Endothelial cell of umbilical vein (primary cell): ENCODE measurements around the gene NUP54. TPM values are rescaled to one million over a fixed set of nuclear protein-coding genes. Genes with fewer than 3 reads are reported as not detected.

Source experiments
- BruUV-seq: library from RNA; stranded (reverse); fragments of 400-500 nt; replicated peaks from 2 replicates; lab custom pipeline; 2021; lab: Mats Ljungman, UMichigan
- CTCF ChIA-PET: fragments of 300-600, 350-600 bp; sonication (Branson Sonifier 250); formaldehyde crosslinking; loops from one replicate; lab custom pipeline; 2021; ENCODE audit warnings: antibody characterized with exemption, inconsistent platforms; lab: Charles Lee
- POLR2A ChIA-PET: fragments of 300-600, 350-600 bp; sonication (Branson Sonifier 250); formaldehyde crosslinking; loops from one replicate; lab custom pipeline; 2021; ENCODE audit warnings: antibody characterized with exemption, inconsistent platforms; lab: Charles Lee
- DNase-seq: peaks from one replicate; pipeline ENCODE4 v3.0.0-alpha.2; 2011; ENCODE audit warnings: low read depth, low spot score
- FAIRE-seq: peaks from 2 replicates; lab custom pipeline; 2011; peaks lifted over from hg19 to GRCh38; lab: Jason Lieb, UNC
- H2AFZ ChIP-seq: 2 replicates; pipeline ENCODE4 v1.6.0; 2012; ENCODE audit warnings: low read depth, low read length, control low read depth, inconsistent platforms
- H3K27ac ChIP-seq: 2 replicates; pipeline ENCODE4 v1.5.1; 2011; ENCODE audit warnings: low read depth, mild to moderate bottlenecking, control low read depth, low read length, moderate library complexity; ENCODE audit not compliant: insufficient read depth
- H3K27me3 ChIP-seq, 2 experiments: 2 replicates each; pipeline versions ENCODE4 v1.6.0 to v1.6.1; 2011; ENCODE audit warnings: low read length in 2 of 2, mixed read lengths in 1 of 2; ENCODE audit not compliant: control insufficient read depth in 2 of 2, insufficient read depth in 2 of 2
- H3K36me3 ChIP-seq, 2 experiments: 2 replicates in 1 of 2; 3 replicates in 1 of 2; pipeline ENCODE4 v1.5.1; 2011; ENCODE audit warnings: low read length in 2 of 2, mild to moderate bottlenecking in 1 of 2, moderate library complexity in 1 of 2; ENCODE audit not compliant: control insufficient read depth in 2 of 2, insufficient read depth in 2 of 2; ENCODE audit errors: extremely low read depth in 1 of 2
- H3K4me1 ChIP-seq: 3 replicates; pipeline ENCODE4 v1.5.1; 2011; ENCODE audit warnings: mild to moderate bottlenecking, low read length; ENCODE audit not compliant: control insufficient read depth, insufficient read depth; ENCODE audit errors: extremely low read depth
- H3K4me2 ChIP-seq: 2 replicates; pipeline ENCODE4 v1.6.1; 2011; ENCODE audit warnings: low read length, control low read depth, mixed read lengths; ENCODE audit not compliant: insufficient read depth
- H3K4me3 ChIP-seq, 3 experiments: fragments of 200-600 bp in 1 of 3; sonication (generic), shearing (Covaris generic) in 1 of 3; replicated peaks in 1 of 3; 2 replicates each; pipeline ENCODE4 v1.5.1; 2011 to 2016; ENCODE audit warnings: control low read depth in 3 of 3, low read length in 3 of 3, mild to moderate bottlenecking in 2 of 3, inconsistent platforms in 1 of 3, low read depth in 1 of 3, moderate library complexity in 1 of 3; ENCODE audit not compliant: insufficient read depth in 1 of 3
- H3K79me2 ChIP-seq: 2 replicates; pipeline ENCODE4 v1.6.0; 2012; ENCODE audit warnings: low read length, inconsistent platforms; ENCODE audit not compliant: control insufficient read depth, insufficient read depth
- H3K9ac ChIP-seq: replicated peaks from 2 replicates; pipeline ENCODE3; 2011; ENCODE audit warnings: low read length, control low read depth; ENCODE audit not compliant: insufficient read depth; ENCODE audit errors: extremely low read depth
- H3K9me1 ChIP-seq: replicated peaks from 3 replicates; pipeline ENCODE4 v1.6.0; 2011; ENCODE audit warnings: mild to moderate bottlenecking, low read length; ENCODE audit not compliant: control insufficient read depth, insufficient read depth; ENCODE audit errors: extremely low read depth
- H3K9me3 ChIP-seq: replicated peaks from 2 replicates; pipeline ENCODE4 v1.5.1; 2012; ENCODE audit warnings: low read length, inconsistent platforms; ENCODE audit not compliant: control insufficient read depth, insufficient read depth
- H4K20me1 ChIP-seq: replicated peaks from 2 replicates; pipeline ENCODE3; 2011; ENCODE audit warnings: mild to moderate bottlenecking, low read length; ENCODE audit not compliant: control insufficient read depth, insufficient read depth; ENCODE audit errors: extremely low read depth
- CTCF ChIP-seq, 2 donors: IDR thresholded peaks; 1 replicate in 1 of 2; 2 replicates in 1 of 2; pipeline ENCODE4 v1.5.1; 2011; ENCODE audit warnings: low read length in 2 of 2, mild to moderate bottlenecking in 2 of 2, moderate library complexity in 2 of 2, control low read depth in 1 of 2, inconsistent platforms in 1 of 2, low read depth in 1 of 2; ENCODE audit not compliant: insufficient read depth in 1 of 2; ENCODE audit errors: extremely low read depth in 1 of 2
- EZH2 ChIP-seq: IDR thresholded peaks from 2 replicates; pipeline ENCODE4 v1.6.1; 2012; ENCODE audit warnings: borderline replicate concordance, low read depth, mild to moderate bottlenecking, moderate library complexity, low read length, inconsistent platforms; ENCODE audit not compliant: severe bottlenecking
- FOS ChIP-seq: IDR thresholded peaks from 2 replicates; pipeline ENCODE4 v1.6.1; 2011; ENCODE audit warnings: mild to moderate bottlenecking, low read length, moderate library complexity, borderline replicate concordance; ENCODE audit not compliant: insufficient read depth
- GATA2 ChIP-seq: IDR thresholded peaks from 2 replicates; pipeline ENCODE4 v1.7.0; 2011; ENCODE audit warnings: low read depth, mild to moderate bottlenecking, moderate library complexity, mixed read lengths, low read length; ENCODE audit not compliant: insufficient read length, insufficient read depth
- JUN ChIP-seq: IDR thresholded peaks from 2 replicates; pipeline ENCODE4 v1.6.1; 2011; ENCODE audit warnings: borderline replicate concordance, low read depth; ENCODE audit not compliant: insufficient read length, insufficient read depth
- MAX ChIP-seq: IDR thresholded peaks from 2 replicates; pipeline ENCODE4 v1.6.1; 2011; ENCODE audit not compliant: insufficient read depth, insufficient read length
- MYC ChIP-seq: IDR thresholded peaks from one replicate; pipeline ENCODE4 v1.6.1; 2011; ENCODE audit warnings: mild to moderate bottlenecking, low read depth, low read length
- POLR2A ChIP-seq: IDR thresholded peaks from 2 replicates; pipeline ENCODE4 v1.6.1; 2012; ENCODE audit warnings: low read depth, mild to moderate bottlenecking, control low read depth, low read length
- POLR2AphosphoS5 ChIP-seq: IDR thresholded peaks from 2 replicates; pipeline ENCODE4 v1.6.1; 2012; ENCODE audit warnings: low read depth, mild to moderate bottlenecking, control low read depth, low read length, moderate library complexity; ENCODE audit not compliant: insufficient read depth
- dilution Hi-C: fragments of 300-500 bp; cut with MboI; formaldehyde crosslinking; loops from one replicate; pipeline ENCODE4 v1.15.0; 2019; ENCODE audit warnings: low sequenced_read_pairs; ENCODE audit not compliant: extremely low pct_ligation_motif_present
- intact Hi-C: fragments of 100-400 bp; cut with micrococcal nuclease; formaldehyde crosslinking; loops from one replicate; pipeline ENCODE4 v1.10.0; 2022
- polyA plus RNA-seq, 4 experiments: library from polyadenylated mRNA; depleted of rRNA in 3 of 4; stranded (reverse) in 3 of 4; unstranded in 1 of 4; fragments of >200 nt; gene quantifications; 2 replicates each; pipeline versions ENCODE4 v1.2.1 to v1.2.3, GENCODE V29; 2011 to 2012; ENCODE audit warnings: missing spikeins in 1 of 4
- total RNA-seq: library from RNA; stranded (reverse); gene quantifications from 2 replicates; pipeline ENCODE4 v1.2.3, GENCODE V29; 2021

Gene NUP54
- total and polyA plus RNA-seq, 2 donors (not counting 3 experiments of a cell fraction or from before 2014, with no cell fraction given), result 25.7 to 45.7 TPM

GRCh38 chr4:76194325-76194724 lies 46.1 kb upstream of the NUP54 start:
- DNase-seq (peak; percentile 33), FAIRE-seq (no peak)
- H3K4me1 ChIP-seq, result peaks cover 24% of the 10 kb centered on the region
- no peak overlapping the region for H3K4me3 ChIP-seq
- dilution Hi-C loops (no loop called here), intact Hi-C loops (no loop called here)
- no peaks in the 10 kb centered on the region for H4K20me1 ChIP-seq
- BruUV-seq, result no TSS peak
- H3K9ac ChIP-seq, result no peak overlapping the region
- peaks cover 3 to 17% of the 10 kb centered on the region in 2 experiments for H3K36me3 ChIP-seq
- no peaks in the 10 kb centered on the region for H3K9me1 ChIP-seq
- POLR2A ChIA-PET, result no interaction called here
- H3K9me3 ChIP-seq, result no peaks in the 10 kb centered on the region
- H3K4me2 ChIP-seq, result no peak overlapping the region
- CTCF ChIA-PET, result no interaction called here
- H3K27ac ChIP-seq, result no peak overlapping the region
- no peak overlapping the region for H2AFZ ChIP-seq
- peaks cover 10% of the 10 kb centered on the region for H3K79me2 ChIP-seq
- TF ChIP-seq FOS (peak; percentile 13), POLR2AphosphoS5 (no peak), JUN (peak; percentile 20), GATA2 (peak; percentile 47)
- no peaks in the 10 kb centered on the region for H3K27me3 ChIP-seq

DNA sequence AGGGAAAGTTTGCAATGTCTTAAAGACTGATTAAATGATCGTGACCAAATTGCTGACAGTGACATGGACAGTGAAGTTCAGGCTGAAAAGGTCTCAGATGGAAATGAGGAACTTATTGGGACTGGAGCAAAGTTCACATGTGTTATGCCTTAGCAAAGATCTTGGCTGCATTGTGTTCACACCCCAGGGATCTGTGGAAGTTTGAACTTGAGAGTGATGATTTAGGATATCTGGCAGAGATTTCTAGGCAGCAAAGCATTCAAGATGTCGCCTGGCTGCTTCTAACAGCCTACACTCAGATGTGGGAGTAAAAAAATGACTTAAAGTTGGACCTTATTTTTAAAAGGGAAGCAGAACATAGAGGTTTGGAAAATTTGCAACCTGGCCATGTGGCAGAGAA lies 44.0 kb upstream of the NUP54 start:
- peaks cover 3% of the 10 kb centered on the region for H3K4me1 ChIP-seq
- BruUV-seq, result no TSS peak
- no peak overlapping the region for H3K4me2 ChIP-seq
- H3K4me3 ChIP-seq, result no peak overlapping the region
- H2AFZ ChIP-seq, result no peak overlapping the region
- H3K9ac ChIP-seq, result no peak overlapping the region
- ChIA-PET POLR2A (no interaction called here), CTCF (interaction anchor here (1.7 kb wide), 1 partner anchor 13 kb away, joined by 7 read pairs; no protein-coding TSS in a partner anchor)
- H3K27me3 ChIP-seq, result no peaks in the 10 kb centered on the region
- peaks cover 3 to 17% of the 10 kb centered on the region in 2 experiments for H3K36me3 ChIP-seq
- peaks cover 6% of the 10 kb centered on the region for H3K79me2 ChIP-seq
- DNase-seq (no peak), FAIRE-seq (no peak)
- dilution Hi-C loops, result no loop called here
- intact Hi-C loops, result no loop called here
- H3K9me1 ChIP-seq, result no peaks in the 10 kb centered on the region
- no peak for TF ChIP-seq JUN
- TF ChIP-seq EZH2, result no peak
- no peak for TF ChIP-seq GATA2
- no peak for TF ChIP-seq FOS
- no peak for TF ChIP-seq MAX
- TF ChIP-seq MYC, result no peak
- TF ChIP-seq POLR2AphosphoS5, result no peak
- no peak for TF ChIP-seq POLR2A
- no peak for TF ChIP-seq CTCF (IDR thresholded peaks at IDR 0.05; ENCODE audit: extremely low read depth in 1 of 2, insufficient read depth in 1 of 2, low read depth in 1 of 2, low read length in 2 of 2)
- H3K9me3 ChIP-seq, result no peaks in the 10 kb centered on the region
- H4K20me1 ChIP-seq, result no peaks in the 10 kb centered on the region
- no peak overlapping the region for H3K27ac ChIP-seq
